HAP-1 (cell line): ENCODE data around the gene UBXN1.
A peak's percentile ranks its signal among the peaks of the same experiment; 100 is the strongest.

Source experiments
- DNase-seq, 2 experiments: peaks; one replicate each; pipeline ENCODE4 v3.0.0-alpha.2; 2016 to 2020; ENCODE audit warnings: low spot score in 2 of 2
- H3K27me3 ChIP-seq: fragments of 250-450 bp; sonication (Bioruptor Pico); 2 replicates; pipeline ENCODE4 v1.5.1; 2020; ENCODE audit warnings: low read depth, mild to moderate bottlenecking, moderate library complexity
- H3K36me3 ChIP-seq: fragments of 250-450 bp; sonication (Bioruptor Pico); replicated peaks from 2 replicates; pipeline ENCODE4 v1.5.1; 2020; ENCODE audit warnings: mild to moderate bottlenecking
- H3K4me1 ChIP-seq: fragments of 250-450 bp; sonication (Bioruptor Pico); 2 replicates; pipeline ENCODE4 v1.5.1; 2020; ENCODE audit warnings: mild to moderate bottlenecking
- H3K4me3 ChIP-seq: fragments of 250-450 bp; sonication (Bioruptor Pico); 2 replicates; pipeline ENCODE4 v1.5.1; 2020; ENCODE audit warnings: mild to moderate bottlenecking, moderate library complexity
- H3K9me3 ChIP-seq: fragments of 250-450 bp; sonication (Bioruptor Pico); 2 replicates; pipeline ENCODE4 v1.5.1; 2020; ENCODE audit warnings: mild to moderate bottlenecking, moderate library complexity
- in situ Hi-C: fragments of 300-500 bp; cut with MboI; formaldehyde crosslinking; loops from 3 replicates; pipeline ENCODE4 v1.14.3; 2020; ENCODE audit warnings: low sequenced_read_pairs, inconsistent platforms, mixed read lengths

UBXN1 gene, protein sequence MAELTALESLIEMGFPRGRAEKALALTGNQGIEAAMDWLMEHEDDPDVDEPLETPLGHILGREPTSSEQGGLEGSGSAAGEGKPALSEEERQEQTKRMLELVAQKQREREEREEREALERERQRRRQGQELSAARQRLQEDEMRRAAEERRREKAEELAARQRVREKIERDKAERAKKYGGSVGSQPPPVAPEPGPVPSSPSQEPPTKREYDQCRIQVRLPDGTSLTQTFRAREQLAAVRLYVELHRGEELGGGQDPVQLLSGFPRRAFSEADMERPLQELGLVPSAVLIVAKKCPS

DNA sequence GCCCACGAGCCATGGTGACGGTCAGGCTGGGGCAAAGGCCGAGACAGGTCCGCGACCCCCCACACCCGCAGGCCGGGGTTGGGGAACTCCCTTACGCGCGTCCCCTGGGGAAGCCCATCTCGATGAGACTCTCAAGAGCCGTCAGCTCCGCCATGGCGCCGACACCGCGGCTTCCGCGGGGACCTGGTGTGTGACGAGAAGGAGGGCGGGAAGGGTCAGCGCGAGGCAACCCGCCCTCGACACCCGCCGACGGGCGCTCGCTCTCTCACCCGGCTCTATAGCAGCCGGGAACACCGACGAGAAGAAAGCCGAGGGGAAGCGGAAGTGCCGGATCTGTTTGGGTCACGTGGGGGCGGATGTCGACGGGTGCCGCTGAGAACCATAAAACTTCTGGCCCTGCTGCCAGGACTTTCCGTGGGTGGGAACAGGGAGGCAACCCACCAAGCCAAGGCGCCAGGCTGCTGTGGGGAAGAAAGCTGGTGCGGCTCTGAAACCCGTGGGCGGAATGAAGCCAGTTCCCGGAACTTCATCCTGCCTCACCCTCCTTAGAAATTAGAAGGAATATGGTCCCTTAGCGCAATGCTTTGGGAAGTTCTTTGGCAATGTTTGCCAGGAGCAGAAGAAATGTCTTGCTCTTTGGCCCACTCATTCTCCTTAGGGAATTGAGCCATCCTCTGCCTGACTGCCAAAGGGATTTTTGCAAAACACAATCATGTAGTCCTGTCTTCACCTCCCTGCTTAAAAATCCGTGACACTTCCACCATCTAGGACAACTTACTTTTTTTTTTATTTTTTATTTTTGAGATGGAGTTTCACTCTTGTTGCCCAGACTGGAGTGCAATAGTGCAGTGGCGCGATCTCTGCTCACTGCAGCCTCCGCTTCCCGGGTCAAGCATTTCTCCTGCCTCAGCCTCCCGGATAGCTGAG is at the start of gene UBXN1:
UBXN1 (minus strand) TSS at position 304 of the 927 bp plus-strand sequence; CDS start at position 154, 150 bp downstream.
- in situ Hi-C loops: no loop called here
- Histone ChIP-seq H3K36me3 (peaks cover 32% of the 10 kb centered on the region), H3K27me3 (no peaks in the 10 kb centered on the region), H3K4me3 (peak within 1 kb of the TSS; percentile 95), H3K4me1 (peaks cover 15% of the 10 kb centered on the region), H3K9me3 (no peaks in the 10 kb centered on the region)
- peak; percentile 81 to 91 for DNase-seq

DNA sequence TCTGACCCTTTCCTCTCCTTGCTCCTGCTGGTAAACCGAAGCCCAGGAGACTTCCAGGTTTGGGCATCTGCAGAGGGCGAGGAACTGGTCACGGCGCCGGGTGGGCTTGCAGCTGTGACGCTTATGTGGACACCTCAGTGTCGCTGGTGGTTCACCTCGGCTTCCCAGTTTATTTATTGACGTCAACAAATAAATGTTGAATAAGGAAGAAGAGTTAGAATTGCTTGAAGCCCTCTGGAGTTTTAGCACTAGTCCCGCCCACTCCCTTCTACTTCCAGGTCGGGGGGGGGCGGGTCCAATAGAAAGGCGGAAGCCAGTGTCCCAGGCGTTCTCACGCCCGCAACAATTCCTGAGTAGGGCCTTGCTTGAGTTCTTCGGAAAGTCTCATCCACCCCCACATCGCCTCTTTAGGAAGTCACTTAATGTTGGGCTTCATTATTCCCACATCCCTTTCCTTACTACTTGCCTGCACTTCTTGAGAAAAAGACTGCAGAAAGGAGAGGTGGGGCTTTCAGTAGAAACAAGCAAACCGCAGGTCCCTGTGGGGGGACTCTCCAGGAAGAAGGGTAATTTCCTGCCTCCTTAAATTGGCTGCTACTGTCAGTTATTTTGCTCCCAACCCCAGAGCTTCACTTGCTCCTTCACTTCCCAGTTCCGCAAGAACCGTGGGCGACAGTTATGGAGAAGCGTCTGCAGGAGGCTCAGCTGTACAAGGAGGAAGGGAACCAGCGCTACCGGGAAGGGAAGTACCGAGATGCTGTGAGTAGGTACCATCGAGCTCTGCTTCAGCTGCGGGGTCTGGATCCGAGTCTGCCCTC is 49.5 kb upstream of the UBXN1 start, which contains the start of gene TTC9C:
TTC9C (plus strand) TSS at position 316 of the 818 bp plus-strand sequence; CDS start at position 679, 363 bp downstream.
- H3K4me1 ChIP-seq: peaks cover 9% of the 10 kb centered on the region
- in situ Hi-C loops: loop anchor here (10.0 kb wide), 1 partner anchor 146 kb away; no protein-coding TSS in a partner anchor
- H3K9me3 ChIP-seq: no peaks in the 10 kb centered on the region
- H3K4me3 ChIP-seq: peak within 1 kb of the TSS; percentile 57
- DNase-seq: peak; percentile 78 to 94
- no peaks in the 10 kb centered on the region for H3K27me3 ChIP-seq
- H3K36me3 ChIP-seq: peaks cover 43% of the 10 kb centered on the region

DNA sequence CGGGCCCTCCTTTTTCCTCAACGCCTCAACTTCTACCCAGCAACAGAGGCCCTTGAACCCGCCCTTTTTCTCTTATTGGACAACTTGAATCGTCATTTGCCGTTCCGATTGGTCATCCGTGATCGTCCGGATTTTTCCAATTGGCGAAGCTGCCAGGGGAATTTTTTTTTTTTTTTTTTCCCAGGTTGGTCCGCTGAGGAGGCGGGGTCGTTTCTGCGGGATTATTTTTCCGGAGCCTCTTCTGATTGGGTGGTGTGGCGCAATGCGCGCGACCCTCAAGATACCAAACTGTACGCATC is 48.9 kb upstream of the UBXN1 start:
- peaks cover 43% of the 10 kb centered on the region for H3K36me3 ChIP-seq
- no peaks in the 10 kb centered on the region for H3K9me3 ChIP-seq
- peak; percentile 94 to 98 for DNase-seq
- no peaks in the 10 kb centered on the region for H3K27me3 ChIP-seq
- H3K4me1 ChIP-seq: peaks cover 9% of the 10 kb centered on the region
- in situ Hi-C loops: loop anchor here (10.0 kb wide), 1 partner anchor 147 kb away; no protein-coding TSS in a partner anchor
- H3K4me3 ChIP-seq: peak overlapping the region; percentile 57

DNA sequence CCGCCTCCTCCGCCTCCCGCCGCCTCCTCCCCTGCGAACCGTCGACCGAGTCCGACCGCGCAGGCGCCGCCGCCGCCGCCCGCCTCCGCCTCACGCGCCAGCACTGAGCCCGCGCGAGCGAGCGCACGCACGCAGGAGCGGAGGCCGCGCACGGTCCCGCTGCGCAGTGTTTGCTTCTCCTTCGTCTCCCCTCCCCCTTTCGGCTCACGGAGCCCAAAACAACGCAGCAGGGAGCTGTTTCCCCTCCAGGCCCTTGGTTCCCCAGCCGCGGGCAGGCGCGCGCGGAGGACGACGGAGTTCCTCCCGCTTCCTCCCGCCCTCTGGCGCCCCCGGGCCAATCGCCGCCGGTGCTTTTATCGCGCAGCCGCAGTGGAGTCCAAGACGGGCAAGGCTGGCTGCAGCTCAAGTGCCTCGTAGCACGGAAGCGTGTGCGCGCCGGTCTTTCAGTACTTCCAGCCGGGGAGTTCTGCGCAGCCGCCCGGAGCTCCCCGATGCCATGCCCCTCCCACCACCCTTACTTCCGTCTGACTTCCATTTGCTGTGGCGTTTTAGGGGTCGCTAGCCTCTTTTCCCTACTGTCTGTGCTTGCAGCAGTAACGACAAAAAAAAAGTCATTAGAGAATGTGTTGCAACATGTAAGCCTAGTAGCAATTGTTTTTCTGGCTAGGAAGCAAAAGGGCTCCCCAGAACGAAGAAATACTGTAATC is 48.4 kb upstream of the UBXN1 start, which contains the start of gene HNRNPUL2:
HNRNPUL2 (minus strand) TSS at position 293 of the 707 bp plus-strand sequence. CDS start 301 bp downstream, outside the sequence.
- peaks cover 9% of the 10 kb centered on the region for H3K4me1 ChIP-seq
- DNase-seq: peak; percentile 96 to 98
- H3K9me3 ChIP-seq: no peaks in the 10 kb centered on the region
- in situ Hi-C loops: loop anchor here (10.0 kb wide), 1 partner anchor 147 kb away; no protein-coding TSS in a partner anchor
- peak within 1 kb of the TSS; percentile 57 for H3K4me3 ChIP-seq
- H3K27me3 ChIP-seq: no peaks in the 10 kb centered on the region
- peaks cover 47% of the 10 kb centered on the region for H3K36me3 ChIP-seq

DNA sequence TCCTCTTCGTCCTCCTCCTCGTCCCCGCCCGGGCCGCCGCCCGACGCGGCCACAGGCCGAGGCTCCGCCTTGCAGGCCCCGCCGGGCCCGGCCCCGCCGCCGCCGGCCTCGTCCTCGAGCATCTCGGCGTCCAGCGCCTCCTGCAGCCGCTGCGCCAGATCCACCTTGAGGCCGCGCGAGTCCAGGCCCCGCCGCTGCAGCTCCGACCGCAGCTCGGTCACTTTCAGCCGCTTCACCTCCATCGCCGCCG is 48.0 kb upstream of the UBXN1 start:
- in situ Hi-C loops: loop anchor here (10.0 kb wide), 1 partner anchor 148 kb away; no protein-coding TSS in a partner anchor
- peaks cover 49% of the 10 kb centered on the region for H3K36me3 ChIP-seq

DNA sequence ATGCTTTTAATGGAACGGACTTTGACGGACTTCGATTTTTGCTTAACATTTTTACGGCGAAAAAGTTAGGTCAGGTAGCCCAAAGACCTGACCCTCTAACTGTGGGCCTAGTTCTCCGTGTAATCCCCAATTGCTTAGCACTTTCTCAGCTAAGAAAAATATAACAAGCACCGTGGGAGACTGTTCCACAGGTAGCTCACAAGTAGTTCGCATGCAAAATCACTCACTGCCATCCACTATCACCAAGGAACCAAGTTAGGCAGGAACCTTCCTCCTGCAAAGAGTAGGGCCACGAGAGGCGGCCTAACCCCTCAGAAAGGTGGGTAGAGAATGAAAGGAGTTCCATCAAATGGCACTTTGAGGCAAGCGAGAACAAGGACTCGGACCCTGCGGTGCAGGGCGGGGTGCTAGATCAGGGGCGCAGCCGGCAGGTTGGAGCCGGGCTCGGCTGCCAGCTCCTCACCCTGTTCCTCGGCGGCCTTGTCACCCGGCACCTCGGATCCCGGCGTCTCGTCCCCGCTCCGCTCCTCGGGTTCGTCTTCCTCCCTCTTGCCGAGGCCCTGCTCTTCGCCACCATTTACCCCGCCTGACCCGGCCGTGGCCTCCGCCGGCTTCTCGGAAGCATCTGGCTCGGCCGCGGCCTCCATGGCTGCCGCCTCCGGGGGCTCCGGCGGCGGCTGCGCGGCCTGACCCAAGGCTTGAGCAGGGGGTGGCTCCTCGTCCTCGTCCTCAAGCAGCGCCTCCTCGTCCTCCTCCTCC is 47.5 kb upstream of the UBXN1 start:
- peak in 1 of 2 experiments; percentile 26 for DNase-seq
- Histone ChIP-seq H3K4me1 (peaks cover 9% of the 10 kb centered on the region), H3K27me3 (no peaks in the 10 kb centered on the region), H3K4me3 (peak overlapping the region; percentile 57), H3K9me3 (no peaks in the 10 kb centered on the region), H3K36me3 (peaks cover 53% of the 10 kb centered on the region)
- in situ Hi-C loops: loop anchor here (10.0 kb wide), 1 partner anchor 148 kb away; no protein-coding TSS in a partner anchor

More for the DNA sequence above, 48.0 kb upstream of the UBXN1 start:
- Histone ChIP-seq H3K9me3 (no peaks in the 10 kb centered on the region), H3K27me3 (no peaks in the 10 kb centered on the region), H3K4me1 (peaks cover 9% of the 10 kb centered on the region), H3K4me3 (peak overlapping the region; percentile 57)
- no peak for DNase-seq

DNA sequence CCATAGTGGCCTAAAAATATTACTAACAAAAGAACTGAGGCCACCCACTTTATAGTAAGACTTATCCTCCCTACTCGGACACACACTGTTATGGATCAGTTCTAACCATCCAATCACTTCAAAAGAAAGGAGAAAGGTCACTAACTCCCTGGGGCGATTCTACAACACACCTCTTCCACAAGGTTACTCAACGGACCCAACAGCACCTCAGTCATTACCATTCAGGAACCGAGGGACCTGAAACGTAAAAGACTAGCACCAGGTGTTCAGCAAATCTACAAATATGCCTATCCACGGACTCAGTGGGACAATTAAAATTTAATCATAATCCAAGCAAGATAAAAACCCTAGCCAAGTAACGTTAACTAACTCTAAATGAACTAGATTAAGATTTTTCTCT is 46.8 kb upstream of the UBXN1 start:
- DNase-seq: peak; percentile 41 to 58
- H3K4me3 ChIP-seq: peak overlapping the region; percentile 57
- in situ Hi-C loops: loop anchor here (10.0 kb wide), 1 partner anchor 149 kb away; no protein-coding TSS in a partner anchor
- no peaks in the 10 kb centered on the region for H3K27me3 ChIP-seq
- H3K4me1 ChIP-seq: peaks cover 9% of the 10 kb centered on the region
- no peaks in the 10 kb centered on the region for H3K9me3 ChIP-seq
- H3K36me3 ChIP-seq: peaks cover 53% of the 10 kb centered on the region

DNA sequence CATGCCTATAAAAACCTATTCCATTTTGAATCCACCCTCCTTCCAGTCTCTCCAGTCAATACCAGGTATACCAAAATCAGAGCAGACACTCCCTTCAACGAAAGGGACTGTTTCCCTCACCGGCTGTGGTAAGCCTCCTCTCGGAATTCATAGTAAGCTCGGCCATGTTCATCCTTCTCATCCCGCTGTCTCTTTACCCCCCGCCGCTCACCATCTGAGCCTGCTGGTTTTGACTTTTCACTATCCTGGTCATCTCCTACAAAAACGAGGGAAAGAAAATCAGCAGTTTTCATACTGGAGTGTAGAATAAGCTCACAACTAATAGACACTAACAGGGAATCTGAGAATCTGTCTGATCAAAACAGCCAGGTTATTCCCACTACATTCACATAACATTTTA is 45.3 kb upstream of the UBXN1 start:
- H3K9me3 ChIP-seq: no peaks in the 10 kb centered on the region
- in situ Hi-C loops: loop anchor here (10.0 kb wide), 1 partner anchor 151 kb away; no protein-coding TSS in a partner anchor
- DNase-seq: no peak
- no peaks in the 10 kb centered on the region; the same call in 1 of the 2 replicates for H3K4me1 ChIP-seq
- peaks cover 64% of the 10 kb centered on the region for H3K36me3 ChIP-seq
- peak overlapping the region; percentile 57 for H3K4me3 ChIP-seq
- no peaks in the 10 kb centered on the region for H3K27me3 ChIP-seq

DNA sequence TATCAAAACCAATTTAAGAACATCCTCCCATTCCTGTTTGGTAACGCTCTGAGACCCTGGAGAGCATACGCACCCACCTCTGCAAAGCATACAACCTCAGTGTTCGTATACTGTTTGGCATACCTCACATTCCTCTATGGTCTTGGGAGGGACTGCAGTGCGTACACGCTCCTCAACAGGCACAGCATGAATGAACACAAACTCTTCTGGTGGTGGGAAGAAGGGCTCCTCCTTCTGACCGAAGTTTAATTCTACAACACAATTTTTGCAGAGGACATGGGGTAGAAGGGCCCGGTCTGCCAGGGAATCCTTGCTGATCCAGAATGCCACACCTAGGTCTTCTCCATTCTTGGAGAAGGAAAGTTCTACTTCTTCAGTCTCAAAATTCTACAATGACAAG is 43.1 kb upstream of the UBXN1 start:
- peak in 1 of 2 experiments; percentile 30 for DNase-seq
- in situ Hi-C loops: loop anchor here (10.0 kb wide), 1 partner anchor 153 kb away; no protein-coding TSS in a partner anchor

DNA sequence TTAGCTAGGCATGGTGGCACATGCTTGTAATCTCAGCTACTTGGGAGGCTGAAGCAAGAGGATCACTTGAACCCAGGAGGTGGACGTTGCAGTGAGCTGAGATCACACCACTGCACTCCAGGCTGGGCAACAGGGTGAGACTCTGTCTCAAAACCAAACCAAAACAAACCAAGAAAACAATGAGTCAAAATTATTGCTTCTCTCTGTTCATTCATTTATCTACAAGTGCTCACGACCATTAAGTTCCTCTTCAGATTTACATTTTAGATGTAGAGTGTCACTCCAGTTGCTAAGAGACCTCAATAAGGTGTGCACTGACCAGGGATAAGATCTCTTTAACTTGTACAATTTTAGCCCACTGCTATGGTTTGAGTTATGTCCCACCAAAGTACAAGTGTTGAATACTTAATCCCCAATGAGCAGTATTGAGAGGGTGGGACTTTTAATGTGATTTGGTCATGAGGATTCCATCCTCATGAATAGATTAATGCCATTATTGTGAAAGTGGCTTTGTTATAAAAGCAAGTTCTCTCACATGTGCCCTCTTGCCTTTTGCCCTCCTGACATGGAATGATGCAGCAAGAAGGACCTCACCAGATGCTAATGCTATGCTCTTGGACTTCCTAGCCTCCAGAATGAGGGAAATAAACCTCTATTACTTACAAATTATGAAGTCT is 40.6 kb upstream of the UBXN1 start:
- Histone ChIP-seq H3K4me3 (no peak overlapping the region), H3K36me3 (peaks cover 92% of the 10 kb centered on the region), H3K27me3 (no peaks in the 10 kb centered on the region), H3K4me1 (no peaks in the 10 kb centered on the region; the same call in 1 of the 2 replicates), H3K9me3 (no peaks in the 10 kb centered on the region)
- no peak for DNase-seq
- in situ Hi-C loops: no loop called here

More for the DNA sequence above, 43.1 kb upstream of the UBXN1 start:
- no peaks in the 10 kb centered on the region for H3K27me3 ChIP-seq
- H3K9me3 ChIP-seq: no peaks in the 10 kb centered on the region
- no peak overlapping the region for H3K4me3 ChIP-seq
- peaks cover 84% of the 10 kb centered on the region for H3K36me3 ChIP-seq
- no peaks in the 10 kb centered on the region; the same call in 1 of the 2 replicates for H3K4me1 ChIP-seq

DNA sequence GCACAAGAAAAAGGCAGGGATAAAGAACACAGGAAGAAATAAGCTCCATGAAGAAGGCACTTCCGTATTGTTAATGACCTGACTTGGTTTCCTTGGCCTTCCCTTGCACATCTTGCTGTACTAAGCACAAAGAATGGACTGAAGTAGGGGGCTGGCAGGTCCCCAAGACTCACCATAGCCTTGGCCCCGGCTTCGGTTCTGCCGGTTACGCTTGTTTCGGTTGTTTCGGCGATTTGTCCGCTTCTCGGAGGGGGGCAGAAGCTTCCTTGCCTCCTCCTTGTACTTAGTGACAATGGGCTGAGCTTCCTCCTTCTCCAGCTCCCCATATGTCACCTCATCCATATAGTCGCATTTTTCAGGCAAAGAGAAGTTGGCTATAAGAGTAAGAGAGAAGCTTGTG is 37.9 kb upstream of the UBXN1 start:
- DNase-seq: no peak

More for the DNA sequence above, 37.9 kb upstream of the UBXN1 start:
- H3K27me3 ChIP-seq: no peaks in the 10 kb centered on the region
- H3K36me3 ChIP-seq: peaks cover 90% of the 10 kb centered on the region
- no peaks in the 10 kb centered on the region for H3K9me3 ChIP-seq
- H3K4me3 ChIP-seq: no peak overlapping the region
- H3K4me1 ChIP-seq: no peaks in the 10 kb centered on the region
- in situ Hi-C loops: no loop called here
